HG03196 (cell line): ENCODE measurements around the gene CCDC88A.
"Not testable (repeated sequence)": the region's sequence is repeated elsewhere in the genome, so short reads cannot be mapped to it uniquely, and the experiment has no call there.

Experiments
- ATAC-seq: cut with Tn5 transposase; IDR thresholded peaks from one replicate; pipeline ENCODE4 v1.9.1; 2021; ENCODE audit not compliant: unreplicated experiment

CCDC88A gene, protein sequence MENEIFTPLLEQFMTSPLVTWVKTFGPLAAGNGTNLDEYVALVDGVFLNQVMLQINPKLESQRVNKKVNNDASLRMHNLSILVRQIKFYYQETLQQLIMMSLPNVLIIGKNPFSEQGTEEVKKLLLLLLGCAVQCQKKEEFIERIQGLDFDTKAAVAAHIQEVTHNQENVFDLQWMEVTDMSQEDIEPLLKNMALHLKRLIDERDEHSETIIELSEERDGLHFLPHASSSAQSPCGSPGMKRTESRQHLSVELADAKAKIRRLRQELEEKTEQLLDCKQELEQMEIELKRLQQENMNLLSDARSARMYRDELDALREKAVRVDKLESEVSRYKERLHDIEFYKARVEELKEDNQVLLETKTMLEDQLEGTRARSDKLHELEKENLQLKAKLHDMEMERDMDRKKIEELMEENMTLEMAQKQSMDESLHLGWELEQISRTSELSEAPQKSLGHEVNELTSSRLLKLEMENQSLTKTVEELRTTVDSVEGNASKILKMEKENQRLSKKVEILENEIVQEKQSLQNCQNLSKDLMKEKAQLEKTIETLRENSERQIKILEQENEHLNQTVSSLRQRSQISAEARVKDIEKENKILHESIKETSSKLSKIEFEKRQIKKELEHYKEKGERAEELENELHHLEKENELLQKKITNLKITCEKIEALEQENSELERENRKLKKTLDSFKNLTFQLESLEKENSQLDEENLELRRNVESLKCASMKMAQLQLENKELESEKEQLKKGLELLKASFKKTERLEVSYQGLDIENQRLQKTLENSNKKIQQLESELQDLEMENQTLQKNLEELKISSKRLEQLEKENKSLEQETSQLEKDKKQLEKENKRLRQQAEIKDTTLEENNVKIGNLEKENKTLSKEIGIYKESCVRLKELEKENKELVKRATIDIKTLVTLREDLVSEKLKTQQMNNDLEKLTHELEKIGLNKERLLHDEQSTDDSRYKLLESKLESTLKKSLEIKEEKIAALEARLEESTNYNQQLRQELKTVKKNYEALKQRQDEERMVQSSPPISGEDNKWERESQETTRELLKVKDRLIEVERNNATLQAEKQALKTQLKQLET (N-terminal part only)

DNA sequence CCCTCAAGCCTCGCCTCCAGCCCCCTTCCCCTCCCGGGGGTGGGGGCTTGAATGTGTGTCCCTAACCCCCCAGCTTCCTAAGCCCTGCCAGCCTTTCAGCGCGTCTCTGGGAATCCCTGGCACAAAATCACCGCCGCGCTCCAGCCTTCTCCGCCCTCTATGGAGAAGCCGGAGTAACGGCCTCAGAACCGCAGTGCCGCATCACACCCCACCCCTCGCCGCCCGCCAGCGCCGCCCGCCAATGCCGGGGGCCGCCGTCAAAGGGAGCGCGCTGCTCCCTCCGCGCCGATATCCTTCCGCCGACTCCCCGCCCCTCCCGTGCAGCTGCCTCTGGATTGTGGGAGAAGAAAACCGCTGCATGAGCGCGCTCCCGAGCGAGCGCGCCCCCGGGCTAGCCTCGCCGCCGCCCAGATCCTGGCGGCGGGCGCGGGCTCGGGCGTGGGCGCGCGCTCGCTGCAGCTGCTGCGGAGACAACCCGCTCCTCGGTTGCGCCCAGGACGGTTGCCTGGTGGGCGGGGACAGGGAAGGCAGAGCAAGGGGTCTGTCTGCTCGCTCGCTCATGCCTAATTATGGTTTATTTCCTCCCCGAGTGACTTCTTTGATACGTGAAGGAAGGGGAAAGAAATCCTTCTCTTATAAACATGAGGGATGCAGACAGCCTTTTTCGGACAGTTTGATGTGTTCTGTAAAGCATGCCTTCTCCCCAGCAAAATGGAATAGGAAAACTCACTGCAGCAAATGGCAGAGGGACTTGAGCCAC is at the start of gene CCDC88A:
Gene CCDC88A, minus strand, starts transcription at position 178 of the 760 bp plus-strand sequence. CDS start 777 bp downstream, outside the sequence.
- ATAC-seq, result peak; percentile 76

DNA sequence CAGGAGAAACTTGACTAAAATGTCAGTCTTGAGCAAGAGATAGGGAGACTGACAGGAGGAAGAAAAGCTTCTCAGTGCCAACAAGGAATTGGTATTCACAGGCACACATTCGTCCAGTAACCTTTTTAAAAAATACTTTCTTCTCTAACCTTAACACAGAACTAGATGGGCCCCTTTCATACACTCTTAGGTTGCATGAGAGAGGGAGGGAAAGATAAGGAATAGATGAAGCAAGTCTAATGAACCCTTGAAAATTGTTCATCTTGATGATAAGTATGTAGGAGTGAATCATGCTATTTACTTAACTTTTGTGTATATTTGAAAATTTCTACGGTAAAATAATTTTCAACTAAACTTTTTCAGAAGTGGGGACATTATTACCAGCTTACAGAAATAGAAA is 42.0 kb upstream of the CCDC88A start:
- no peak for ATAC-seq

DNA sequence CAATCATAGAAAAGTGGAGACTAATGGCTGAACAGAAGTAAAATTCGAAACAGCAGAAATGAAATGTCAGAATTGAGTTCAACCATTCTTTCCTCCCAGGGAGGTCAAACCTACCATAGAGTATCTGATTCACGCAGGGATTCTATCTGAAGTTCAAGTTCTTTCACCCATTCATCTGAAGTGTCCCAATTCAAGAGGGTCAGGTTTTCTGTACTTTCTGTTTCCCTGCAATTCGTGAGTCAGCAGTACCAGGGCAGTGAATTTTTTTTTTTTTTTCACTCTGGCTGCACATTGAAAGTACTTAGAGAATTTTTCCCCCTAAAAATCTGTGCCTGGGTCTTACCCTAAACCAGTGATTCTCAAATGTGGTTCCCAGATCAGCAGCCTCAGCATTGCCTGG is 40.9 kb upstream of the CCDC88A start:
- no peak for ATAC-seq

DNA sequence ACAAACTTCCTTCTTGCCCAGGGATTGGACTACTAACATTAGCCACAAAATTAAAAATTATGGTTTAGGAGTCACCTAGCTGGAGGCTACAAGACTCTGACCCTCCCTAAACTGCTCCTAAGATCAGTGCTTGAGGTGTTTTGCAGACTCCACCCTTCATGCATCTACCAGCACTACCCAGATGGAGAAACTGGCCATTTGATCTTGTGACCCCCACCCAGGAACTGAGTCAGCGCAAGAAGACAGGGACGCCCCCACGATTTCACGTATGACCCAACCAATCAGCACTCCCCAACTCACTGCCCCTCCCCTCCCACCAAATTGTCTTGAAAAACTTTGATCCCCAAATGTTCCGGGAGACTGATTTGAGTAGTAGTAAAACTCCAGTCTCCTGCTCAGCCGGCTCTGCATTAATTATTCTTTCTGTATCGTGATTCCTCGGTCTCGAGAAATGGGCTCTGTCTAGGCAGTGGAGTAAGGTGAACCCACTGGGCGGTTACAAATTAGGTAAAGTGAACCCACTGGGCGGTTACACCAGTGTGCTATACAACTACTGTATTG is 40.1 kb upstream of the CCDC88A start:
- ATAC-seq, result no peak

DNA sequence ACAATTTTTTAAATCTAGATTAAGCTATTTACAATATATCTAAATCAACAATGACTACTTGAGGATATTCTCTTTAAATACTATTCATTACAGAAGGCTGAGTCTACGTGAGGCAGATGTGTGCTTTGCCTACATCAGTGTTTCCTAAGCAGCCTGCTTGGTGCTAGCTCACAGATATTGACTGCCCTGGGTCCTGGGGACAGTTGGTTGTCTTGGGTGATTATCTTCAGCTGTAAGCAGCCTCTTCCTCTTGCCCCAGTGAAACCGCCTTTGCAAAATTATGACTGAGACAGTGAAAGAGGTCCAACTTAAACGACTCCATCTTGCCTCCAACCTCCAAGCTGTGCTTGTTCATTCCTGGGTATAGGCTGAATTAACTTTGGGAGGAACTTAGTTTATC is 39.6 kb upstream of the CCDC88A start:
- ATAC-seq, result no peak

DNA sequence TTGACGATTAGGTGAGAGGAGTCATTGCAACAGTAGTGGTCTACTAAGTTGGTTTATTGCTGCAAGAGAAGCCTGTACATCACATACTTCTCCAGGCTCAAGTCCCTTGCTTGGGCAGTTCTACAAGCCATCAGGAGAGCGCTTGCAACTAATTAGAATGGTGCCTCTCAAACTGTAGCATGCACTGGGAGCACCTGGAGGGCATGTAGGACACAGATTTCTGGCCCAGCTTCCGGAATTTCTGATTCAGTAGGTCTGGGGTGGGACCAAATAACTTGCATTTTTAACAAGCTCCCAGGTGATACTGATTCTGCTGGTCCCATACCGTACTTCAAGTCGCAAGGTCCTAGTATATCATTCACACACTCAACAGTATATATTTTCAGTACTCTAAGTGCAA is 34.5 kb upstream of the CCDC88A start:
- ATAC-seq, result no peak

DNA sequence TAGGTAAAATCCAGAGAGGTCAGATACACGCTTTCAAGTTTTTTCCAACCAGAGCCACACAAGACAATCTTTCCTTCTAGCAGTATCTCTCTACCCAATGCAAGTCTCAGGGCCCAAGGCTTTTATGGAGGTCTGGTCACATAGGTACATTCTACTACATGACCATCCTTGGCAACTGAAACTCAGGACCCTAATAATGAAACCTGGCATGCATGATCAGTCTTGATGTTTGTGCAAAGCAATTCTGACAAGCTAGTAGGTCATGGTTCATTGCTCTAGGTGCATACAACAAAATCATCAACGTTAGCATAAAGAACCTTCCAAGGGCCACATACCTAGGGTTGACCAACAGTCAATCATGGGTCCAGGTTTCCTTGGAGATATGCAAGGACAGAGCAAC is 33.2 kb upstream of the CCDC88A start:
- ATAC-seq, result no peak

DNA sequence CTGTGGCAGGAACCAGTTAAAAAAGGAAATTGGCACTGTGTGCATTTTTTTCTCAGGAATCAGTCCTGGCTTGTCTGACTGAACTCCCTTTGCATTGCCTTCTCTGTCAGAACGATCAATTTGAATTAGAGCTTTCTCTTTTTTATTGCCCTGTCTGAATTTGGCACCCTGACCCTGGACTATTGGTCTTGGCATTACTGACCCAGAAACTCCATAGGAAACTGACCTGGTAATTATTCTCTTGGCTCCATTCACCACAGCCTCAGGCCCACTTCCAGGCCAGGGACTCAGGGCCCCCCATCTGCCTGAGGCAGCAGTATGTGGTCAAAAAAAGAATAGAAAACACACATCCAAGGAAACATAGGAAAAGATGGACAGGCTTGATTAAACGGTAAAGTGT is 32.0 kb upstream of the CCDC88A start:
- no peak for ATAC-seq

DNA sequence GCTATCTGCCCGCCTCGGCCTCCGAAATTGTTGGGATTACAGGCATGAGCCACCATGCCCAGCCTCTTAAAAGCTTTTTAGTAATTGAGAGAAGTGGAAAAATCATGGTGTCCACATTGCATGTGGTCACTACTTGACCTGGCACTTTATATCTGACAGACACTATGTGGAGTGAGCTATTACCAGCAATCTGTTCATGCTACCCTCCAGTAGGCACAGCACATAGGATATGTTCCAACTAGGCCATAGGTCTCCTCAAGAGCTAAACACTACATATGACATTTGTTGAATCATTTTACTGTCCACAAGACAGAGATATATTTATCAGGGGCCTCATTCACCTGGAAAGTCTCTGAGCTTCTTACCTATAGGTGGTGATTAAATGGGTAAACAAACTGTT is 30.4 kb upstream of the CCDC88A start:
- ATAC-seq, result not testable (repeated sequence)

DNA sequence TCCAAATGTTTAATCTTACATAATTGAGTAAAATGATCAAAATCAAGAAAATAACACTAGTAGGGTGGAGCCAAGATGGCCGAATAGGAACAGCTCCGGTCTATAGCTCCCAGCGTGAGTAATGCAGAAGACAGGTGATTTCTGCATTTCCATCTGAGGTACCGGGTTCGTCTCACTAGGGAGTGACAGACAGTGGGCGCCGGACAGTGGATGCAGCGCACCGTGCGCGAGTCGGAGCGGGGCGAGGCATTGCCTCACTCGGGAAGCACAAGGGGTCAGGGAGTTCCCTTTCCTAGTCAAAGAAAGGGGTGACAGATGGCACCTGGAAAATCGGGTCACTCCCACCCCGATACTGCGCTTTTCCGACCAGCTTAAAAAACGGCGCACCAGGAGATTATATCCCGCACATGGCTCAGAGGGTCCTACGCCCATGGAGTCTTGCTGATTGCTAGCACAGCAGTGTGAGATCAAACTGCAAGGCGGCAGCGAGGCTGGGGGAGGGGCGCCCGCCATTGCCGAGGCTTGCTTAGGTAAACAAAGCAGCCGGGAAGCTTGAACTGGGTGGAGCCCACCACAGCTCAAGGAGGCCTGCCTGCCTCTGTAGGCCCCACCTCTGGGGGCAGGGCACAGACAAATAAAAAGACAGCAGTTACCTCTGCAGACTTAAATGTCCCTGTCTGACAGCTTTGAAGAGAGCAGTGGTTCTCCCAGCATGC is 22.5 kb upstream of the CCDC88A start:
- not testable (repeated sequence) for ATAC-seq

DNA sequence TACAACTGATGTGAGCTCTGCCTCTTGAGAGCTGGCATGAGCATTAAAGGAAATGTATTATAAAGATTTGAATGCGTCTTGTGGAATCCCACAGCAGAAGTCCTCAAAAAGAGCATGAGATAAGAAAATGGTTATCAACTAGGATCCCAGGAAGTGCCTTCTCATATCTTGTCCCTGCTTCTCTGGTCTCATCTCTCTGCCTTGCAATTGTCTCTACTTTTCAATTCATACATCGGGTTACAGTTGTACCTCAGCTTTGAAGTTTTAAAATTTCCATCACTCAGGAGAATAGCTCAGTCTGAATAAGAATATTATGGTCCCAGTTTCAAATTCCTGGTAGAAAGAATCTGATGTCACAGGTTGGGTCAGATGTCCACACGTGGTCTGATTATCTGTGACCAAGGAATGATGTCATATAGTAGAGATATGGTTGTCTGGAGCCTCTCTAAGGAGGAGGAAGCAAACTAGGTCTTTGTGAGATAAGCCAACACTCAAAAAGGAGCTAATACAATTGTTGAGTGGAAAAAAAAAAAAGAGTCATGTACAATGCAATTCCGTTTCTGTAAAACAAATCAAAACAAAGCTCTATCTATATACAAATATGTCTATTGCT is 21.7 kb upstream of the CCDC88A start:
- ATAC-seq, result no peak

DNA sequence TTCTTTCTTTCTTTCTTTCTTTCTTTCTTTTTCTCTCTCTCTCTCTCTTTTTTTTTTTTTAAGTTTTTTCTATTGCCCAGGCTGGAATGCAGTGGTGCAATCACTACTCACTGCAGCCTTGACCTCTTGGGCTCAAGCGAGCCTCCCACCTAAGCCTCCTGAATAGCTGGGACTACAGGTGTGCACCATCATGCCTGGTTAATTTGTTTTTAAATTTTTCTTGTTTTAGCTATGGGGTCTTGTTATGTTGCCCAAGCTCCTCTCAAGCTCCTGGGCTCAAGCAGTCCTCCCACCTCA is 19.4 kb upstream of the CCDC88A start:
- no peak for ATAC-seq

DNA sequence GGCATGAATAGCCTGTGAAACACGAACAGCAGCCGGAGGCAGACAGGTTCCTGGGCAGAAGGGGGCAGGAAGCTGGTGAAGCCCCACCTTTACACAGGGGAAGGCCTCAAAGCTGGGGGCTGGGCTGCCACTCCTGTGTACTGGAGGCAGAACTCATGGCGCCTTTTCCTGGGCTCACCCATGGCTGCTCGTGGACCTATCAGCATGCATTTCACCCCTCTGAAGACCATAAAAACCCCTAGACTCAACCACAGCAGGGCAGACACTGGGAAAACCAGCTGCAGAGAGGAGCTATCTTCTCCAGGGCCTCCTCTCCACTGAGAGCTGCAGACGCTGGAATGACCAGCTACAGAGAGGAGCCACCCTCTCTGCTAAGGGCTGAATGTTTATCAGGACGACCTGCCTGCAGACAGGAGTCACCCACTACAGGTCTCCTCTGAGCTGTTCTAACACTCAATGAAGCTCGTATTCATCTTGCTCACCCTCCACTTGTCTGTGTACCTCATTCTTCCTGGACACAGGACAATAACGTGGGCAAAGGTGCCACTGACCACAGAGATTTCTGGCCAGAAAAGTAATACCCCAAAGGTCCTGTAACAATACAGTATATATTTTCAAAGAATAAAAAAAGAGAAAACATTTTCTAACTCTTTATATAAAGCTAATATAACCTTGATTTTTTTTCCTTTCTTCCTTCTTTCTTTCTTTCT is 18.9 kb upstream of the CCDC88A start:
- ATAC-seq, result no peak

DNA sequence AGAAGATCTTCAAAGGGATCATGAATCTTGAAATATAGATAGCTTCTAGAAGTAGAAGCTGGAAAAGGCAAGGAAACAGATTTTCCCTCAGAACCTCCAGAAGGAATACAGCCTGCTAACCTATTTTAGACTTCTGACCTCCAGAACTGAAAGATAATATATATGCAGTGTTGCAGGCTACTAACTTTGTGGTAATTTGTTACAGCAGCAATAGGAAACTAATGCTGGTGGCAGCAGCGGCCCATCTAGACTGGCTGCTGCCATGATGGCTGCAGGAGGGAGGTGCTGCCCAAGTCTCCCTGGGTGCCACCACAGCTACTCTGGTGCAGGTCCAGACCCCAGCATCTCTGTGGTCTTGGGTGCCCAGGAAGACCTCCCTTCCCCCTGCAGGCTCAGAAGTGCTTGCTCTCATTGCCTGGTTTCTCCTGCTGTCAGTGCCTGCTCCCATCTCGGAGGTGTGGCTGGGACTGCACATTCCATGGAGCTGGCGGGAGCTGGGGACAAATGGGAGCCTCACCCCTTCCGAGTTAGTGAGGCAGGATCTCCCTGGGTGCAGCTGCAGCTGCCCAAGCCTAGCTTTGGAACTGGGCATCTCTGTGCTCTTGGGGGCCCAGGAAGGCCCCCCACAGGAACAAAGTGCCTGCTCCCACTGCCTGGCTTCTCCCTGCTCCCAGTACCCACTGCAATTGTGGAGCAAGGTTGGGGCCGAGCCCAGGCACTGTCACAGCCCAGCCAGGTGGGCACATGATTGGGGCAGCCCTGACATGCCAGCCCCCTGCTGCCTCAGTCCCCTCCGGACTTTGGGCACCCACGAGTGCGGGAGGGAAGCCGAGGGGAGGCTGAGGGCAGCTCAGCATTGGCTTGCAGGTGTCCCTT is 18.1 kb upstream of the CCDC88A start:
- ATAC-seq, result no peak

DNA sequence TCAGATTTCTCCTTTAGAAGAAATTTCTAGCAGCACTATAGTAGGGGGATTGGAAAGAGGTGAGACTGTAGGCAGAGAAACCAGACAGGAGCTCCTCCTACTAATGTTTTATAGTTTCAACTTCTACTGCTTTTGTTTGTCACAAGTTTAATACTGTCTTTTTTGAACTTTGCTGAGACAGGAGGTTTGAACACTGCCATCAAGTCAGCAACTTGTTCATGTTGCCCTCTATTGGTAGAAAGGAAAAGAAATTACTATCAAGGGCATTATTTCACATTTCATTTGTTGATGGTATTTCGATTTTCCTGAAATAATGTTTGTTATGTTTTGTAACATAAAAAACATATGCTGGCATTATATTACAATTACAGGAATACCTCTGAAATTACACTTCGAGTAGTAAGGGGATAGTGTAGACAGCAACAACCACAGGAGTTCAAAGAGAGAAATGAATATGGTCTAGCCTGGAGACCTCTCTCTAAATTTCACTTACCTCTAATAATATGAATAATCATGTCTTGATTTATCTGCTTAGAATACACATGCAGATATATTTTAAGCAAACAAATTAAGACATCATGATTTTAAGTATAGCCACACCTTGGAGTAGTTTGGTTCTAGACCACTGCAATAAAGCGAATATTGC is 12.4 kb upstream of the CCDC88A start:
- ATAC-seq, result peak; percentile 55

DNA sequence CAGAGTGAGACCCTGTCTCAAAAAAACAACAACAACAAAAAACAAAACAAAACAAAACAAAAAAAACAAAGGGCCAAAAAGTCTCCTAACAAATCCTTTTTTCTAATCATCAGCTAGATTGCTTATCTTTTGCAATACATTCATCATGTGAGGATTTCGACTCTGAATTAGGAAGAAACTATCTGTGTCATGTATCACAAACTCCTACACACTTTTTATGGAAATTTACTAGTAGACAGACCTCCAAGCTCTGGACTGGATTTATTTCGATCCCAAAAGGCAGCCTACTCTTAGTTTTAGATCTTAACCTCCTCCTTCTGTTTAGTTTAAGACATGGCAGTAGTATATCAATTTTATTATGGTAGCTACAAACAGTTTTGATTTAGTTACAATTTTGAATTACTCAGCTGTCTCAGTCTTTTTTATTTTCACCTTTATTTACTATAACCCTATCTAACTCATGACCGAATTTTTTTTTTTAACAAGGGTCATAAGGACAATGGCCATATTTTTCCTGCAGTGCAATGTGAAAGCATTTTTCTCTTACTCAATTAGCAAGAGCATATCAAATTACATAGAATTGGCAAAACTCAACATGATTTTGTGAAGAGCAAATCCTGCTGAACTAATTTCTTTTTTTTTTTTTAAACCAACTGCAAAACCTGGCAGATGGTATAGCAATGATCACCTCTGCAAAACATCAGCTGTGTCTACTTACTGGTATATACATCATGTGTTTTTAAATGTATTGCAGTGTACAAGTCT is 10.7 kb upstream of the CCDC88A start:
- ATAC-seq, result no peak

DNA sequence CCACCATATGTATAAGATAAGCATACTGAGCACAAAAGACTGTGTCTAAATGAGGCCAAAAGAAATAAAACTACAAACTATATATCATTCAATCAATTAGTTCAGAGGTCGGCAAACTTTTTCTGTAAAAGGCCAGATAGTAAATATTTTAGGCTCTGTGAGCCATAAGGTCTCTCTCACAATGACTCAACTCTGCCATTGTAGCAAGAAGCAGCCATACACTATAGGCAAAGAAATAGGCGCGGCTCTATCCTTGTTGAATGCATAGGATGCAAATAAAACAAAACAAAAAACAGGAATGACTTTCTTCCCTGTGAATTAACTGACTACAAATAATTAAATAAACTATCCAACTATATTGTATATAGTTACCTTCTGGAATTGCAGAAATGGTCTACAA is 8.6 kb upstream of the CCDC88A start:
- no peak for ATAC-seq
